ENCODE data around the gene TRIOBP.

DNA sequence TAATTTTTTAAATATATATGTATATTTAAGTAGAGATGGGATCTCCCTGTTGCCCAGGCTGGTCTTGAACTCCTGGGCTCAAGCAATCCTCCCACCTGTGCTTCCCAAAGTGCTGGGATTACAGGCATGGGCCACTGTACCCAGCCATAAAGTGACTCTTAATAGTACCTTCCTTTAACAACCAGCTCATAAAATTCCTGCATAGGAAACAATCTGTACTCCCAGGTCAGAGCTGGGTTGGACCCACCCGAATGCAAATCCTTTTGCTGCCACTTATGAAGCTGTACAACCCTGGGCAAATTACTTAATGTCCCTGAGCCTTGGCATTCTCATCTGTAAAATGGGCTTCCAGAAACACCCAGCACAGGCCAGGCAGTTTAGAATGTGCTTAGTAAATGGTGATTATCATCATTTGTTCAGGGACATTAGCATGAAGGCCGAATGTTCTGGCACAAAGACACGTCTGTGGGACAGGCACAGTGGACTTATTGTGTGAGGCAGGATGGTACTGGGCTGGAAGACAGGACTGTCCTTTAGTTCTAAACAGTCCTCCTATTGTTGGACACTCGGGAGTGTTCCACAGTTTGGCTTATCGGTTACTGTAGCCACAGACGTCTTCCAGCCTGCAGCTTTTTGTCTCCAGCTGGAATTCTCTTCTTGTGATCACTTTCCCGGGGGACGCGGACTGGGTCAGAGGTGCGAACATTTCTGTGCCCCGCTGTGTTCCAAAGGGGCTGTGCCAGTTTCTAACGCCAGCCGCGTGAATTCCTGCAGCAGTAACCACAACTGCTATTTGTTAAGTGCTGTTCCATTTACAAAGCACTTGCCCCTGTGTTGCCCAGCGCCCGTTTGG, 32.4 kb upstream of the TRIOBP start:
- TF ChIP-seq, protein P1, sequence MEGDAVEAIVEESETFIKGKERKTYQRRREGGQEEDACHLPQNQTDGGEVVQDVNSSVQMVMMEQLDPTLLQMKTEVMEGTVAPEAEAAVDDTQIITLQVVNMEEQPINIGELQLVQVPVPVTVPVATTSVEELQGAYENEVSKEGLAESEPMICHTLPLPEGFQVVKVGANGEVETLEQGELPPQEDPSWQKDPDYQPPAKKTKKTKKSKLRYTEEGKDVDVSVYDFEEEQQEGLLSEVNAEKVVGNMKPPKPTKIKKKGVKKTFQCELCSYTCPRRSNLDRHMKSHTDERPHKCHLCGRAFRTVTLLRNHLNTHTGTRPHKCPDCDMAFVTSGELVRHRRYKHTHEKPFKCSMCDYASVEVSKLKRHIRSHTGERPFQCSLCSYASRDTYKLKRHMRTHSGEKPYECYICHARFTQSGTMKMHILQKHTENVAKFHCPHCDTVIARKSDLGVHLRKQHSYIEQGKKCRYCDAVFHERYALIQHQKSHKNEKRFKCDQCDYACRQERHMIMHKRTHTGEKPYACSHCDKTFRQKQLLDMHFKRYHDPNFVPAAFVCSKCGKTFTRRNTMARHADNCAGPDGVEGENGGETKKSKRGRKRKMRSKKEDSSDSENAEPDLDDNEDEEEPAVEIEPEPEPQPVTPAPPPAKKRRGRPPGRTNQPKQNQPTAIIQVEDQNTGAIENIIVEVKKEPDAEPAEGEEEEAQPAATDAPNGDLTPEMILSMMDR (CRISPR knock-in tag; IDR thresholded peaks at IDR 0.05): no peak
- no peak for TF ChIP-seq THRA (CRISPR knock-in tag; IDR thresholded peaks at IDR 0.05; ENCODE audit: borderline replicate concordance)
- TF ChIP-seq SRF (IDR thresholded peaks at IDR 0.05; ENCODE audit: low read depth, low read length): no peak
- TF ChIP-seq POLR2A (IDR thresholded peaks at IDR 0.05; ENCODE audit: insufficient read depth in 1 of 2, low read depth in 2 of 2, low read length in 2 of 2): no peak
- no peak for TF ChIP-seq ZNF510 (CRISPR knock-in tag; IDR thresholded peaks at IDR 0.05; ENCODE audit: low read depth)
- TF ChIP-seq CEBPB (IDR thresholded peaks at IDR 0.05; ENCODE audit: borderline replicate concordance, low read depth, low read length): no peak
- TF ChIP-seq ATF3 (CRISPR knock-in tag; IDR thresholded peaks at IDR 0.05): no peak
- no peak for TF ChIP-seq ZNF749 (CRISPR knock-in tag; IDR thresholded peaks at IDR 0.05; ENCODE audit: borderline replicate concordance)
- TF ChIP-seq POLR2AphosphoS5 (IDR thresholded peaks at IDR 0.05; ENCODE audit: low read depth, low read length): peak; percentile 42; the same call in 1 of the 2 replicates
- TF ChIP-seq MAFK (conservative IDR thresholded peaks at IDR 0.05 in 1 of 2, IDR thresholded peaks at IDR 0.05 in 1 of 2; ENCODE audit: low read length in 2 of 2): no peak
- TF ChIP-seq GTF2F1 (IDR thresholded peaks at IDR 0.05; ENCODE audit: low read length): no peak
- no peak for TF ChIP-seq ZNF263 (CRISPR knock-in tag; IDR thresholded peaks at IDR 0.05)
- TF ChIP-seq ZBTB21 (CRISPR knock-in tag; IDR thresholded peaks at IDR 0.05): no peak
